HCT116 (cell line): ENCODE results near the gene TMEM178A. TPM values are rescaled to one million over a fixed set of nuclear protein-coding genes. Genes with fewer than 3 reads are reported as not detected.

Experiments used
- ATAC-seq: fragments of 200-7000 bp; cut with Tn5 transposase; 2 replicates; pipeline ENCODE4 v1.9.1; 2020; ENCODE audit warnings: mild to moderate bottlenecking, moderate library complexity
- BruUV-seq: library from RNA; stranded (reverse); fragments of 400-500 nt; replicated peaks from 2 replicates; lab custom pipeline; 2021; lab: Mats Ljungman, UMichigan
- CTCF ChIA-PET: fragments of 300-600 bp; sonication (Branson Sonifier 250); formaldehyde crosslinking; loops from one replicate; lab custom pipeline; 2021; ENCODE audit warnings: antibody characterized with exemption; lab: Charles Lee
- POLR2A ChIA-PET: fragments of 300-600, 350-600 bp; sonication (Branson Sonifier 250); formaldehyde crosslinking; loops from one replicate; lab custom pipeline; 2021; ENCODE audit warnings: antibody characterized with exemption; lab: Charles Lee
- RAD21 ChIA-PET, 2 experiments: fragments of 300-600 bp; sonication (Branson Sonifier 250); formaldehyde crosslinking; loops; one replicate each; lab custom pipeline; 2023; ENCODE audit warnings: low total read pairs in 2 of 2; ENCODE audit not compliant: uncharacterized antibody in 2 of 2, unreplicated experiment in 2 of 2, low non-redundant PET in 1 of 2; lab: Charles Lee
- DNase-seq: peaks from one replicate; pipeline ENCODE4 v3.0.0-alpha.2; 2010; ENCODE audit warnings: low read depth, low spot score
- H2AFZ ChIP-seq: fragments of 200-600 bp; shearing (Covaris generic), sonication (generic); 2 replicates; pipeline ENCODE4 v1.6.1; 2017; ENCODE audit warnings: low read depth, mixed run types, mixed read lengths, antibody characterized with exemption, low read length; ENCODE audit not compliant: poor library complexity, severe bottlenecking
- H3K27ac ChIP-seq: 2 replicates; pipeline ENCODE4 v1.5.1; 2012; ENCODE audit warnings: low read depth, low read length
- H3K27me3 ChIP-seq: fragments of 200-600 bp; sonication (generic); 2 replicates; pipeline ENCODE4 v1.6.1; 2016; ENCODE audit warnings: mixed run types, low read length, mixed read lengths; ENCODE audit not compliant: insufficient read depth
- H3K36me3 ChIP-seq, 2 experiments: fragments of 200-500 bp in 1 of 2; fragments of 200-600 bp in 1 of 2; sonication (Bioruptor generic) in 1 of 2; sonication (generic) in 1 of 2; 2 replicates each; pipeline versions ENCODE4 v1.5.1 to v1.6.1; 2014 to 2016; ENCODE audit warnings: low read length in 2 of 2, inconsistent platforms in 1 of 2, mixed read lengths in 1 of 2, mixed run types in 1 of 2; ENCODE audit not compliant: insufficient read depth in 2 of 2, control insufficient read depth in 1 of 2
- H3K4me1 ChIP-seq, 2 experiments: fragments of 200-600 bp in 1 of 2; sonication (generic) in 1 of 2; 2 replicates each; pipeline versions ENCODE4 v1.5.1 to v1.6.1; 2012 to 2017; ENCODE audit warnings: low read length in 2 of 2, inconsistent platforms in 1 of 2, mild to moderate bottlenecking in 1 of 2, mixed read lengths in 1 of 2, mixed run types in 1 of 2, moderate library complexity in 1 of 2; ENCODE audit not compliant: insufficient read depth in 2 of 2, control insufficient read depth in 1 of 2
- H3K4me2 ChIP-seq: fragments of 200-600 bp; sonication (generic); 2 replicates; pipeline ENCODE4 v1.6.1; 2017; ENCODE audit warnings: mixed run types, low read length, mixed read lengths
- H3K4me3 ChIP-seq, 2 experiments: fragments of 200-600 bp in 1 of 2; sonication (generic) in 1 of 2; replicated peaks in 1 of 2; 2 replicates each; pipeline ENCODE4 v1.5.1; 2011 to 2016; ENCODE audit warnings: low read length in 2 of 2, control low read depth in 1 of 2, low read depth in 1 of 2, mild to moderate bottlenecking in 1 of 2, mixed read lengths in 1 of 2, mixed run types in 1 of 2
- H3K79me2 ChIP-seq: fragments of 200-600 bp; sonication (generic); 2 replicates; pipeline ENCODE4 v1.6.1; 2017; ENCODE audit warnings: mild to moderate bottlenecking, mixed run types, low read length, moderate library complexity, mixed read lengths; ENCODE audit not compliant: insufficient read depth
- H3K9ac ChIP-seq: fragments of 200-600 bp; sonication (generic); 2 replicates; pipeline ENCODE4 v1.6.1; 2016; ENCODE audit warnings: low read length, mixed read lengths
- H3K9me2 ChIP-seq: fragments of 200-600 bp; sonication (generic), shearing (Covaris generic); 2 replicates; pipeline ENCODE4 v1.6.1; 2017; ENCODE audit warnings: mixed run types, mild to moderate bottlenecking, moderate library complexity; ENCODE audit not compliant: insufficient read depth
- H3K9me3 ChIP-seq, 2 experiments: fragments of 200-500 bp in 1 of 2; fragments of 200-600 bp in 1 of 2; sonication (Bioruptor generic) in 1 of 2; sonication (generic) in 1 of 2; 2 replicates each; pipeline ENCODE4 v1.6.1; 2014 to 2017; ENCODE audit warnings: low read length in 2 of 2, mixed read lengths in 2 of 2, inconsistent platforms in 1 of 2, low read depth in 1 of 2, mild to moderate bottlenecking in 1 of 2, mixed run types in 1 of 2, moderate library complexity in 1 of 2; ENCODE audit not compliant: control insufficient read depth in 1 of 2, insufficient read depth in 1 of 2
- H4K20me1 ChIP-seq: fragments of 200-600 bp; sonication (generic), shearing (Covaris generic); 2 replicates; pipeline ENCODE4 v1.6.1; 2017; ENCODE audit warnings: mixed run types, mild to moderate bottlenecking, moderate library complexity; ENCODE audit not compliant: insufficient read depth
- CBX3 ChIP-seq: IDR thresholded peaks from 2 replicates; pipeline ENCODE4 v1.6.1; 2012; ENCODE audit warnings: low read depth
- CTCF ChIP-seq, 3 experiments: fragments of 200-600 bp in 1 of 3; sonication (generic) in 1 of 3; IDR thresholded peaks in 2 of 3; conservative IDR thresholded peaks in 1 of 3; 2 replicates each; pipeline ENCODE4 v1.5.1; 2012 to 2017; ENCODE audit warnings: low read depth in 2 of 3, low read length in 2 of 3, antibody characterized with exemption in 1 of 3, borderline replicate concordance in 1 of 3, control low read depth in 1 of 3, mild to moderate bottlenecking in 1 of 3, mixed read lengths in 1 of 3, mixed run types in 1 of 3, moderate library complexity in 1 of 3; ENCODE audit not compliant: insufficient read depth in 1 of 3
- EGR1 ChIP-seq: IDR thresholded peaks from 2 replicates; pipeline ENCODE4 v1.6.1; 2012; ENCODE audit warnings: low read depth
- ELF1 ChIP-seq: IDR thresholded peaks from 2 replicates; pipeline ENCODE4 v1.6.1; 2012; ENCODE audit warnings: low read depth, borderline replicate concordance
- EZH2 ChIP-seq: fragments of 200-600 bp; sonication (generic); IDR thresholded peaks from 2 replicates; pipeline ENCODE4 v1.6.1; 2017; ENCODE audit warnings: antibody characterized with exemption, mixed run types
- FOSL1 ChIP-seq: IDR thresholded peaks from 2 replicates; pipeline ENCODE4 v1.6.1; 2012; ENCODE audit warnings: low read depth
- JUND ChIP-seq: IDR thresholded peaks from 2 replicates; pipeline ENCODE4 v1.6.1; 2012
- POLR2A ChIP-seq: IDR thresholded peaks from 2 replicates; pipeline ENCODE4 v1.7.0; 2011; ENCODE audit warnings: borderline replicate concordance; ENCODE audit not compliant: insufficient read depth, insufficient read length; ENCODE audit errors: extremely low read depth
- RAD21 ChIP-seq: IDR thresholded peaks from 2 replicates; pipeline ENCODE4 v1.6.1; 2012; ENCODE audit warnings: low read depth, mild to moderate bottlenecking
- SRF ChIP-seq: IDR thresholded peaks from 2 replicates; pipeline ENCODE4 v1.6.1; 2012; ENCODE audit warnings: low read depth
- ZBTB33 ChIP-seq: IDR thresholded peaks from 2 replicates; pipeline ENCODE4 v1.6.1; 2011; ENCODE audit warnings: mild to moderate bottlenecking, low read length, moderate library complexity; ENCODE audit not compliant: insufficient replicate concordance; ENCODE audit errors: extremely low read depth
- ZNF274 ChIP-seq: fragments of 200-500 bp; sonication (Bioruptor generic); IDR thresholded peaks from 2 replicates; pipeline ENCODE4 v1.6.1; 2014; ENCODE audit warnings: mild to moderate bottlenecking, low read depth, low read length, inconsistent platforms
- intact Hi-C: fragments of 100-400 bp; cut with micrococcal nuclease; formaldehyde crosslinking; loops from 2 replicates; pipeline ENCODE4 v1.10.0; 2022
- total RNA-seq: library from RNA; stranded (reverse); gene quantifications from one replicate; pipeline ENCODE4 v1.2.1, GENCODE V29; 2021; ENCODE audit not compliant: unreplicated experiment

The TMEM178A gene
- total RNA-seq, 1 experiment from 2014 or later = 1.3 TPM

GRCh38 chr2:39636306-39636705 is 29.4 kb upstream of the TMEM178A start:
- Histone ChIP-seq H3K4me2 (no peak overlapping the region), H4K20me1 (no peaks in the 10 kb centered on the region), H3K4me1 (no peaks in the 10 kb centered on the region)
- DNase-seq = no peak
- ChIA-PET RAD21 (no interaction called here), POLR2A (no interaction called here)
- TF ChIP-seq RAD21 (no peak), ZNF274 (no peak), CBX3 (no peak), ZBTB33 (no peak), JUND (no peak), EGR1 (no peak), POLR2A (no peak), EZH2 (no peak), SRF (no peak), ELF1 (no peak)
- TF ChIP-seq, all 23 proteins: peak for 0
- Histone ChIP-seq H3K27ac (no peak overlapping the region), H3K4me3 (no peak overlapping the region), H3K9me3 (no peaks in the 10 kb centered on the region), H2AFZ (no peak overlapping the region), H3K9ac (no peak overlapping the region), H3K36me3 (no peaks in the 10 kb centered on the region), H3K79me2 (no peaks in the 10 kb centered on the region), H3K27me3 (no peaks in the 10 kb centered on the region), H3K9me2 (no peaks in the 10 kb centered on the region)
- intact Hi-C loops = no loop called here
- no TSS peak for BruUV-seq
- CTCF ChIA-PET = no interaction called here
- ATAC-seq = no peak

- Histone ChIP-seq H3K36me3 (no peaks in the 10 kb centered on the region), H3K4me1 (peaks cover 8 to 9% of the 10 kb centered on the region in 2 experiments; a peak in 3 of 4 replicates)
- POLR2A ChIA-PET = no interaction called here
Observed at GRCh38 chr2:39638581-39638980, 27.1 kb upstream of the TMEM178A start.

More at GRCh38 chr2:39638581-39638980, 27.1 kb upstream of the TMEM178A start:
- Histone ChIP-seq H2AFZ (no peak overlapping the region), H3K4me2 (no peak overlapping the region), H4K20me1 (no peaks in the 10 kb centered on the region), H3K9me2 (no peaks in the 10 kb centered on the region), H3K27me3 (no peaks in the 10 kb centered on the region), H3K4me3 (no peak overlapping the region)
- ATAC-seq = no peak
- intact Hi-C loops = no loop called here
- CTCF ChIA-PET = no interaction called here
- TF ChIP-seq ELF1 (no peak), CTCF (IDR thresholded peaks at IDR 0.05 in 2 of 3, conservative IDR thresholded peaks at IDR 0.05 in 1 of 3; ENCODE audit: borderline replicate concordance in 1 of 3, insufficient read depth in 1 of 3, low read depth in 2 of 3, low read length in 2 of 3) (no peak), FOSL1 (no peak), POLR2A (no peak), CBX3 (no peak), JUND (no peak), ZBTB33 (no peak)
- TF ChIP-seq, all 23 proteins: peak for 0
- no TSS peak for BruUV-seq
- RAD21 ChIA-PET = no interaction called here
- Histone ChIP-seq H3K9ac (no peak overlapping the region), H3K27ac (no peak overlapping the region), H3K79me2 (no peaks in the 10 kb centered on the region), H3K9me3 (no peaks in the 10 kb centered on the region)
- DNase-seq = no peak
